AG09309 (cell line): ENCODE results near the gene GRID1.

Experiments used
- DNase-seq: peaks from one replicate; pipeline ENCODE4 v3.0.0-alpha.2; 2010; ENCODE audit warnings: low read depth
- H3K4me3 ChIP-seq: 2 replicates; pipeline ENCODE4 v1.5.1; 2011; ENCODE audit warnings: mild to moderate bottlenecking, low read depth, low read length, moderate library complexity; ENCODE audit not compliant: control insufficient read depth
- CTCF ChIP-seq: IDR thresholded peaks from 2 replicates; pipeline ENCODE4 v1.5.1; 2011; ENCODE audit warnings: mild to moderate bottlenecking, low read depth, low read length, inconsistent platforms; ENCODE audit not compliant: insufficient read depth, control insufficient read depth; ENCODE audit errors: missing control alignments

GRID1 gene

GRCh38 chr10:86374664-86375063, 8.1 kb upstream of the GRID1 start:
- H3K4me3 ChIP-seq = no peak overlapping the region
- no peak for DNase-seq
- TF ChIP-seq CTCF = no peak

- H3K4me3 ChIP-seq = no peak overlapping the region
- no peak for DNase-seq
- TF ChIP-seq CTCF = no peak
Observed at GRCh38 chr10:86373828-86374227, 7.2 kb upstream of the GRID1 start.

- H3K4me3 ChIP-seq = no peak overlapping the region
- no peak for DNase-seq
- no peak for TF ChIP-seq CTCF
Observed at GRCh38 chr10:86373251-86373650, 6.7 kb upstream of the GRID1 start.

- DNase-seq = no peak
- no peak for TF ChIP-seq CTCF
- no peak overlapping the region for H3K4me3 ChIP-seq
Observed at GRCh38 chr10:86372784-86373239, 6.2 kb upstream of the GRID1 start.

GRCh38 chr10:86372119-86372783, 5.7 kb upstream of the GRID1 start:
- TF ChIP-seq CTCF = no peak
- H3K4me3 ChIP-seq = no peak overlapping the region
- DNase-seq = no peak

- TF ChIP-seq CTCF = no peak
- DNase-seq = no peak
- no peak overlapping the region for H3K4me3 ChIP-seq
Observed at GRCh38 chr10:86371691-86372090, 5.1 kb upstream of the GRID1 start.
